ENCODE data around the gene MT1B. TPM values are rescaled to one million over a fixed set of nuclear protein-coding genes. Genes with fewer than 3 reads are reported as not detected.
A peak's percentile ranks its signal among the peaks of the same experiment; 100 is the strongest.

Gene MT1B
- total and polyA plus RNA-seq, 2 of the 4 experiments (the other 2 are of a cell fraction): not detected

GRCh38 chr16:56631832-56632155, 19.9 kb upstream of the MT1B start:
- intact Hi-C loops (cut with micrococcal nuclease): no loop called here
- Histone ChIP-seq H2AK5ac (ENCODE audit: low read depth, low read length) (no peak overlapping the region), H3K4me2 (ENCODE audit: low read depth, low read length) (no peak overlapping the region), H2BK15ac (ENCODE audit: low read depth, low read length) (no peak overlapping the region), H3K27ac (ENCODE audit: insufficient read depth, low read length) (no peak overlapping the region), H2AFZ (replicated peaks; ENCODE audit: low read length, poor library complexity) (peak overlapping the region; percentile 56), H4K5ac (ENCODE audit: low read depth, low read length) (no peak overlapping the region), H2BK5ac (ENCODE audit: low read depth, low read length, poor library complexity, severe bottlenecking) (no peak overlapping the region), H3K27me3 (ENCODE audit: control insufficient read depth, insufficient read depth, low read length) (peaks cover 56% of the 10 kb centered on the region), H4K91ac (ENCODE audit: insufficient read depth, low read depth, low read length) (no peak overlapping the region), H3K14ac (replicated peaks; ENCODE audit: low read depth, low read length) (no peak overlapping the region), H3K9me3 (ENCODE audit: control insufficient read depth, insufficient read depth, low read length) (peaks cover 2% of the 10 kb centered on the region; the same call in 1 of the 2 replicates), H2BK120ac (ENCODE audit: low read depth, low read length) (no peak overlapping the region), H3K4me3 (ENCODE audit: insufficient read depth, low read depth, low read length) (no peak overlapping the region), H3K36me3 (ENCODE audit: control insufficient read depth, insufficient read depth, low read length) (no peaks in the 10 kb centered on the region), H3K79me1 (ENCODE audit: low read depth in 1 of 2, low read length in 2 of 2) (no peaks in the 10 kb centered on the region), H4K20me1 (ENCODE audit: insufficient read depth, low read length) (no peaks in the 10 kb centered on the region), H3K56ac (ENCODE audit: extremely low read depth, insufficient read depth, low read length) (no peak overlapping the region), H3K23ac (ENCODE audit: low read depth, low read length) (no peak overlapping the region), H3K18ac (ENCODE audit: low read depth, low read length) (no peak overlapping the region), H3K9me1 (ENCODE audit: insufficient read depth, low read length) (no peaks in the 10 kb centered on the region), H3K9ac (ENCODE audit: low read depth, low read length) (no peak overlapping the region), H3K4me1 (ENCODE audit: control insufficient read depth, insufficient read depth, low read length) (peaks cover 2% of the 10 kb centered on the region), H4K8ac (ENCODE audit: low read depth in 2 of 2, low read length in 2 of 2) (no peak overlapping the region), H2AK9ac (replicated peaks; ENCODE audit: low read depth, low read length, poor library complexity) (no peak overlapping the region), H3K4ac (ENCODE audit: low read depth, low read length) (no peak overlapping the region), H2BK20ac (ENCODE audit: low read depth, low read length) (no peak overlapping the region)
- POLR2A ChIA-PET (ENCODE audit: unreplicated experiment): no interaction called here
- DNase-seq (no peak), ATAC-seq (ENCODE audit: low read depth) (no peak)
- CTCF ChIA-PET: no interaction called here
- in situ Hi-C loops (cut with MboI; ENCODE audit: low sequenced_read_pairs): no loop called here
- BruUV-seq (replicated peaks): no TSS peak
- WGBS, 2 experiments (ENCODE audit: extremely low coverage in 2 of 2, insufficient read length in 1 of 2): 100% methylated on average over 1 of the region's 14 CpGs; no CpG with 5 or more reads in 1 of the 2 experiments
- TF ChIP-seq CEBPB (IDR thresholded peaks at IDR 0.05; ENCODE audit: low read depth, low read length): no peak
- no peak for TF ChIP-seq RAD21 (IDR thresholded peaks at IDR 0.05; ENCODE audit: low read length)
- TF ChIP-seq ELK1 (IDR thresholded peaks at IDR 0.05; ENCODE audit: borderline replicate concordance, low read depth, low read length): no peak
- no peak for TF ChIP-seq SMC3 (IDR thresholded peaks at IDR 0.05; ENCODE audit: low read depth, low read length)
- TF ChIP-seq NFE2L2 (IDR thresholded peaks at IDR 0.05; ENCODE audit: low read depth, low read length): no peak
- no peak for TF ChIP-seq USF2 (IDR thresholded peaks at IDR 0.05; ENCODE audit: low read depth, low read length)
- TF ChIP-seq POLR2A (IDR thresholded peaks at IDR 0.05; ENCODE audit: low read depth, low read length): no peak
- TF ChIP-seq RFX5 (IDR thresholded peaks at IDR 0.05; ENCODE audit: low read depth, low read length): no peak
- no peak for TF ChIP-seq MXI1 (IDR thresholded peaks at IDR 0.05; ENCODE audit: borderline replicate concordance, low read depth, low read length)
- TF ChIP-seq CTCF (conservative IDR thresholded peaks at IDR 0.05; ENCODE audit: low read depth, low read length): no peak
- no peak for TF ChIP-seq RCOR1 (IDR thresholded peaks at IDR 0.05; ENCODE audit: insufficient replicate concordance, low read length)
- no peak for TF ChIP-seq CHD1 (IDR thresholded peaks at IDR 0.05; ENCODE audit: low read depth, low read length)
- no peak for TF ChIP-seq BHLHE40 (IDR thresholded peaks at IDR 0.05; ENCODE audit: low read depth, low read length)
- no peak for TF ChIP-seq FOS (IDR thresholded peaks at IDR 0.05; ENCODE audit: low read depth, low read length)
- dilution Hi-C loops (cut with HindIII; ENCODE audit: low sequenced_read_pairs, unreplicated experiment): no loop called here

Measured in IMR-90 (cell line).